HEK293 (cell line): ENCODE results near the gene ZNF146.
A peak's percentile ranks its signal among the peaks of the same experiment; 100 is the strongest.

Source experiments
- CTCF ChIA-PET: fragments of 350-600 bp; formaldehyde crosslinking; extraction: SDS; loops from one replicate; lab custom pipeline; 2021; ENCODE audit warnings: antibody characterized with exemption; lab: Yijun Ruan, JAX
- POLR2A ChIA-PET: fragments of 300-600 bp; formaldehyde crosslinking; extraction: SDS; loops from one replicate; lab custom pipeline; 2020; ENCODE audit warnings: antibody characterized with exemption, inconsistent platforms; lab: Yijun Ruan, JAX
- H3K27ac ChIP-seq: fragments of 200-500 bp; sonication (Bioruptor generic); 2 replicates; pipeline ENCODE4 v1.5.1; 2014; ENCODE audit warnings: low read depth, low read length, control low read depth, inconsistent platforms; ENCODE audit errors: extremely low read depth
- H3K36me3 ChIP-seq, 2 experiments: fragments of 200-500 bp in 1 of 2; sonication (Bioruptor generic) in 1 of 2; 1 replicate in 1 of 2; 2 replicates in 1 of 2; pipeline ENCODE4 v1.5.1; 2014 to 2017; ENCODE audit warnings: inconsistent platforms in 2 of 2, low read length in 2 of 2; ENCODE audit not compliant: control insufficient read depth in 2 of 2, insufficient read depth in 1 of 2
- H3K4me1 ChIP-seq: fragments of 200-500 bp; sonication (Bioruptor generic); 2 replicates; pipeline ENCODE4 v1.5.1; 2014; ENCODE audit warnings: mild to moderate bottlenecking, low read length, inconsistent platforms; ENCODE audit not compliant: control insufficient read depth, insufficient read depth
- H3K4me3 ChIP-seq: 2 replicates; pipeline ENCODE4 v1.5.1; 2011; ENCODE audit warnings: low read depth, mild to moderate bottlenecking, control low read depth, low read length, moderate library complexity
- H3K9me3 ChIP-seq: fragments of 200-500 bp; sonication (Bioruptor generic); 2 replicates; pipeline ENCODE4 v1.5.1; 2014; ENCODE audit warnings: low read depth, low read length, inconsistent platforms; ENCODE audit not compliant: control insufficient read depth, insufficient read depth
- FEZF1 ChIP-seq: fragments of 450-650 bp; formaldehyde crosslinking; IDR thresholded peaks from 2 replicates; pipeline ENCODE4 v1.5.1; 2016; ENCODE audit warnings: missing biosample characterization, missing genetic modification characterization
- PRDM10 ChIP-seq: fragments of 450-650 bp; formaldehyde crosslinking; IDR thresholded peaks from 2 replicates; pipeline ENCODE4 v1.5.1; 2016; ENCODE audit warnings: missing biosample characterization, missing genetic modification characterization
- RBAK ChIP-seq: fragments of 450-650 bp; formaldehyde crosslinking; IDR thresholded peaks from 2 replicates; pipeline ENCODE4 v1.5.1; 2016; ENCODE audit warnings: missing biosample characterization, missing genetic modification characterization
- TSHZ1 ChIP-seq: fragments of 450-650 bp; formaldehyde crosslinking; IDR thresholded peaks from 2 replicates; pipeline ENCODE4 v1.5.1; 2016; ENCODE audit warnings: missing biosample characterization, missing genetic modification characterization, borderline replicate concordance
- ZBTB26 ChIP-seq: fragments of 450-650 bp; formaldehyde crosslinking; optimal IDR thresholded peaks from 2 replicates; pipeline ENCODE3; 2016; ENCODE audit warnings: missing biosample characterization, mild to moderate bottlenecking, missing genetic modification characterization
- ZBTB8A ChIP-seq: fragments of 450-650 bp; formaldehyde crosslinking; IDR thresholded peaks from 2 replicates; pipeline ENCODE4 v1.5.1; 2016; ENCODE audit warnings: missing biosample characterization, missing genetic modification characterization
- ZNF10 ChIP-seq: fragments of 450-650 bp; formaldehyde crosslinking; IDR thresholded peaks from 2 replicates; pipeline ENCODE4 v1.5.1; 2017; ENCODE audit warnings: missing biosample characterization, missing genetic modification characterization
- ZNF121 ChIP-seq: fragments of 450-650 bp; formaldehyde crosslinking; IDR thresholded peaks from 2 replicates; pipeline ENCODE4 v1.5.1; 2016; ENCODE audit warnings: missing biosample characterization, missing genetic modification characterization
- ZNF133 ChIP-seq: fragments of 450-650 bp; formaldehyde crosslinking; IDR thresholded peaks from 2 replicates; pipeline ENCODE4 v1.5.1; 2016; ENCODE audit warnings: missing biosample characterization, missing genetic modification characterization
- ZNF184 ChIP-seq: fragments of 450-650 bp; IDR thresholded peaks from 2 replicates; pipeline ENCODE4 v1.5.1; 2018; ENCODE audit warnings: missing biosample characterization, mild to moderate bottlenecking, missing genetic modification characterization
- ZNF280D ChIP-seq: fragments of 450-650 bp; formaldehyde crosslinking; IDR thresholded peaks from 2 replicates; pipeline ENCODE4 v1.5.1; 2016; ENCODE audit warnings: missing biosample characterization, missing genetic modification characterization
- ZNF555 ChIP-seq: fragments of 450-650 bp; formaldehyde crosslinking; conservative IDR thresholded peaks from 2 replicates; pipeline ENCODE4 v1.5.1; 2017; ENCODE audit warnings: missing biosample characterization, mild to moderate bottlenecking, missing genetic modification characterization, inconsistent platforms
- ZNF768 ChIP-seq: fragments of 450-650 bp; formaldehyde crosslinking; IDR thresholded peaks from 2 replicates; pipeline ENCODE4 v1.5.1; 2018; ENCODE audit warnings: missing biosample characterization, mild to moderate bottlenecking, missing genetic modification characterization

ZNF146 gene

GRCh38 chr19:36201684-36202083, 13.2 kb upstream of the ZNF146 start:
- no peaks in the 10 kb centered on the region; the same call in 1 of the 2 replicates for H3K9me3 ChIP-seq
- H3K4me1 ChIP-seq = no peaks in the 10 kb centered on the region
- no peak overlapping the region for H3K4me3 ChIP-seq
- ChIA-PET POLR2A (interaction anchor here (0.6 to 3.8 kb wide), 2 partner anchors 13 to 167 kb away, joined by 5 to 19 read pairs; partner anchors contain the start of genes ZNF146 and ZNF565), CTCF (interaction anchor here (1.5 kb wide), 1 partner anchor 8 kb away, joined by 3 read pairs; no protein-coding TSS in a partner anchor)
- H3K36me3 ChIP-seq = peaks cover 0 to 21% of the 10 kb centered on the region in 2 experiments; a peak in 1 of 3 replicates
- no peak overlapping the region for H3K27ac ChIP-seq
- TF ChIP-seq FEZF1 (tag by site-specific recombination) (no peak), ZBTB26 (tag by site-specific recombination) (peak; percentile 12), PRDM10 (tag by site-specific recombination) (peak; percentile 71)

- Histone ChIP-seq H3K27ac (no peak overlapping the region), H3K4me1 (no peaks in the 10 kb centered on the region), H3K36me3 (peaks cover 0 to 27% of the 10 kb centered on the region in 2 experiments; a peak in 1 of 3 replicates), H3K9me3 (no peaks in the 10 kb centered on the region; the same call in 1 of the 2 replicates), H3K4me3 (no peak overlapping the region)
- ChIA-PET CTCF (interaction anchor here (0.6 kb wide), 1 partner anchor 1169 kb away, joined by 6 read pairs; no protein-coding TSS in a partner anchor), POLR2A (interaction anchor here (0.5 to 3.8 kb wide), 2 partner anchors 12 to 18 kb away, joined by 5 to 19 read pairs; partner anchors contain the start of genes ZNF146 and ZNF565)
- TF ChIP-seq ZNF121 (0 out of 2 replicates have a peak, but pooled peaks have one; percentile 20), TSHZ1 (tag by site-specific recombination) (no peak), ZBTB8A (tag by site-specific recombination) (no peak), ZNF555 (tag by site-specific recombination) (no peak), ZNF10 (no peak)
Measured at GRCh38 chr19:36203293-36203692, 11.6 kb upstream of the ZNF146 start.

GRCh38 chr19:36207605-36208252, 7.2 kb upstream of the ZNF146 start:
- H3K4me3 ChIP-seq = no peak overlapping the region
- TF ChIP-seq ZNF768 (no peak), ZNF280D (tag by site-specific recombination) (no peak), RBAK (tag by site-specific recombination) (no peak), ZNF184 (no peak), ZNF133 (no peak)
- peaks cover 0 to 26% of the 10 kb centered on the region in 2 experiments; a peak in 1 of 3 replicates for H3K36me3 ChIP-seq
- H3K27ac ChIP-seq = no peak overlapping the region
- H3K4me1 ChIP-seq = no peaks in the 10 kb centered on the region
- no peaks in the 10 kb centered on the region; the same call in 1 of the 2 replicates for H3K9me3 ChIP-seq
- ChIA-PET CTCF (interaction anchor here (0.5 to 0.9 kb wide), 4 partner anchors 79 to 1021 kb away, joined by 3 to 4 read pairs (median 4); partner anchors contain the start of gene POLR2I), POLR2A (interaction anchor here (0.7 to 1.5 kb wide), 5 partner anchors 13 to 1943 kb away, joined by 3 to 4 read pairs (median 3); partner anchors contain the start of gene POLR2I)
